Activated CD8-positive, alpha-beta memory T cell treated with anti-CD3 and anti-CD28 coated beads, Interleukin-2, amount 50 U/mL, for 24 hours (primary cell): ENCODE measurements around the gene RPL37A.

Source experiments
- DNase-seq: peaks from one replicate; pipeline ENCODE4 v3.0.0-alpha.2; 2020; ENCODE audit errors: extremely low read depth

The RPL37A gene

DNA sequence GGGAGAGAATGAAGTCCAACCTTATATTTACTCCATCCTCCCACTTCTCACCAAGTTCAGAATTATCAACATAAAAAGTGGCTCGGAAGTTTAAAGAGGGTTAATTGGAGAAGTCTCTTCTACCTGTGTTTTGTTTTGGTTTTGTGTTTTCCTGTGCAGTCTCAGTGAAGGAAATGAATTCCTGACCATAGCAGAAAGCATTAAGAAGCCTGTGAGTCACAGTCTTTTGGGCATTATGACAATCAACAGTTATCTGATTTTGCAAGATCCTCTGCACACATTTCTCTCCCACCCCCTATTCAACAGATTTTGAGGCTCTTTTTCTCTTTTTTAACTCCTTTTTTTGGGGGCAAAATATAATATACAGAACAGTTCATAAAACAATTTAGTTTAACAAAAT lies 8.6 kb upstream of the RPL37A start:
- no peak for DNase-seq

DNA sequence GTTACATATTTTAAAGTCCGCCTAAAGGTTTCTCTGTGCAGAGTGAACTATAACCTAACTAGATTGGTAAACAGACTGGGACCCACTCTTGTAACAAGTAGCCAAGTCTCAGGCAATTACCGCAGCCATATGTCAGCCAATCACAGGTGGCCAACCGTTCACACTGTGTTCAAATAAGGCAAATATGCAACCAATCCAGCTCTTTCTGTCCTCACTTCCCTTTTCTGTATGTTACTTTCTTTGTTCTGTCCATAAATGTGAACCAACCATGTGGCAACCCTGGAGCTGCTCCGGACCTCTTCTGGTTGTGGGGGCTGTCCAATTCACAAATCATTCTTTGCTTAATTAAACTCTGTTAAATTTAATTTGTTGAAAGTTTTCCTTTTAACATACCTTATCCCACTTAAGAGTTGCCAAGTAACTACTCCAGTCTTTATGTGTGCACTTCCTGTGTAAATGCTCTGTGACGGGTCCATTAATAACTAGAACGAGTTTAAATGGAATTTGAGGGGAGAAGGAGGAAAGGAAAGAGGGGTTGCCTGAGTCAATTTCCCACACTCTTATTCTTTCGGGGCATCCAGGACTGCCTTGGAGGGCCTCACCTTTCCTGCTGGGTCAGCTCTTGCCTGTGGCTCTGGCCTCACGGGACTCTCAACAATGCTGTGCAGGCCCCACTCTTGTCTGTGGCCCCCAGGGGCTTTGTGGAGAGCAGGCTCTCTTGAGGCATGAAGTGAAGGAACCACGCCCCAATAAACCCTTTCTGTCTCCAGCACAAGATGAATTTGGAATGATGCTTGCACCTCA lies 6.6 kb upstream of the RPL37A start:
- no peak for DNase-seq

DNA sequence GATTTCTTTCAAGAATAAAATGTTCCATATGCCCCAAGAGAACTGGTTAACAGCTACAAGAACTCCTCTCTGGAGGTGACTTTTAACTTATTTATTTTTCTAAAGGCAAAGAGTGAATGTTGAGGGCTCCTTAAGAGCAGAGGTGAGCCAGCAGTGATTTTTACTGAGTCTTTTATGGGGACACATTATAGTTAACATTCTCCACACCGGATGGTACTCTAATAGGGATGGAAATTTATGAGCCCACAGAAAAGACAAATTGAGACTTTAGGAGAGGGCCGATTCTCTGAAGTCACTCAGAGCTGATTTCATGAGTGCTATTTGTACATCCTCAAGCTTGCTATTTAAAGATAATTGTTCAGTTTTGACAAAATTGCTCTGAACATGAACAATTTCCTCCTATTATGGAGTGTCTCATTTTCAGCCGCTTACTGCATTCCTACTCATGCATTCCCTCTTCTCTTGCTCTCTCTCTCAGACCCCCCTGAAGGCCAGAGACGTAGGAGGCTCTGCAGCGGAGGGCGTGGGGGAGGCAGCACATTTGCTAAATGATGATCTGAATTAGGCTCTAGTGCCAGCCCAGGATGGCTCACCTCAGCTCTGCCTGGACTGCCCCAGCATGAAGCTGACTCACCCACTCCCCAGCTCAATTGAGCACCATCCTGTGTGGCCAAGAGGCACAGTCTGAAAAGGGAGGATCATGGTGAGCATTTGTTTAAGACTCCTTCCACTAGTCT lies 5.9 kb upstream of the RPL37A start:
- DNase-seq: no peak

DNA sequence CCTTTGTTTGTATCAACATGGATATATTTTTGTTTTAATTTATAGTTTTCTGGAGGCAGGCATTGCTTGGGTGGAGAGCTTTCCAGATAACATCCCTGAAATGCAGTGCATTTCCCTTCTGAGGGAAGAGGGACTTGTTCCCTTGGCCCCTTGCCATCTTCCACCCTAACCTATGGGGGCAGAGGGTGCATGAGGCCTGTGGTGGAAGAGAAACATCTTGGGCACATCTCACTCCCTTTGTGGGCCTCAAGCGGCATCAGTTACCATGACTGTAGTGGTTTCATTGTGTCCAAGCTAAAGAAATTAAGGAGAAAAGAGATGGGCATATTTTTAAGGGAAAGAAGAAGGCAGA lies 5.3 kb upstream of the RPL37A start:
- DNase-seq: no peak

DNA sequence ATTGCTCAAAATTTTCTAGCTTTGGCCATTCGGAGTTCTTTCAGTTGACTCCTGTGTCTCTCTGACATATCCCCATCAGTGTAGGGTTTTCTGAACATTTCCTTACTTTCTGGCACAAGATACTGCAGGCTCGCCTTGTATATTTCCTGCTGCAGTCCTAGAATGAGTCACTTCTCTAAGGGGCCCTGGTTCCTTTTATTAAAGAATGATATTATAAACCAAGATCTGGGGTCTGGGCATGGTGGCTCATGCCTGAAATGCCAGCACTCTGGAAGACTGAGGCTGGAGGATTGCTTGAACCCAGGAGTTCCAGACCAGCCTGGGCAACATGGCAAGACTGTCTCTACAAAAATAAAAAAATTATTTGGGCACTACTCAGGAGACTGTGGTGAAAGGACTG lies 3.0 kb upstream of the RPL37A start:
- DNase-seq: no peak

DNA sequence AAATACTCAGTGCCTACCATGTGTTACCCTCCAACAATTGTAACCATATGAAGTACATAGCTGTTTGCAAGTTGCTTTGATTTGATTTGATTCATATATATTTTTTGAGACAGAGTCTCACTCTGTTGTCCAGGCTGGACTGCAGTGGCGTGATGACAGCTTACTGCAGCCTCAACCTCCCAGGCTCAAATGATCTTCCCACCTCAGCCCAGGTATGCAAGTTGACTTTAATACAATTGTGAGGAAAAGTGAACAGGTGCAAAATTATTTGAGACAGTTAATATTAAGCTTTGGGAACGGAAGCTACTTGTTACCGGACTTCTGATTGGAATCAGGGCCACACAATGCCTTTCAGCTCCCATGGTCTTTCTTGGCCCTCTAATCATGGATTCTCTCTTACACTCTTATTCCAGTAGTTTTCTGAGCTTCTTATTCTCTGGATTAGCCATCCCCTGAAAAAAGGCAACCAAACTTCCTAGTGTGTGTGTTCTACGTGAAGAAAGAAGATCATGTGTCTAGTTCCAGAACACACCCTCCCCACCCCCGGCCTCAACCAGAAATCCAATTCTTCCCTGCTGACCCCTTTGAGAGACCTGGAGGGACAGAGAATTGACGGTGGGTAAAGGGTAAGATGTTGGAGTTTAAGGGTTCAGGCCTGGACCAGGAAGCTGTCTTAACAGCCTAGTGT lies 1.1 kb upstream of the RPL37A start:
- DNase-seq: no peak

DNA sequence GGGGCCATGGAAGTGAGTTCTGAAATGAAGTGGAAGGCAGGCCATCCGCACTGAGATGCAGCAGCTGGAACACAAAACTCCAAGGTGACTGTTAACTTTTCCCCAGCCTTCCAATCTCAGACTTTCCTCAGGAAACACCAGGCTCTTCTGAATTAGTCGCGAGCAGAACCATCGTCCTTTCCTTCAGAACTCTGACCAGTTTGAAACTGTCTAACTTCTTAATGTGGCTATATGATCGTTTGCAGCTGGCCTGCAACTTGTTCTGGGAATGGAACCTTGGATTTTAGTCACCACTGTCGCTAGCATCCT lies 620 bp upstream of the RPL37A start:
- no peak for DNase-seq

DNA sequence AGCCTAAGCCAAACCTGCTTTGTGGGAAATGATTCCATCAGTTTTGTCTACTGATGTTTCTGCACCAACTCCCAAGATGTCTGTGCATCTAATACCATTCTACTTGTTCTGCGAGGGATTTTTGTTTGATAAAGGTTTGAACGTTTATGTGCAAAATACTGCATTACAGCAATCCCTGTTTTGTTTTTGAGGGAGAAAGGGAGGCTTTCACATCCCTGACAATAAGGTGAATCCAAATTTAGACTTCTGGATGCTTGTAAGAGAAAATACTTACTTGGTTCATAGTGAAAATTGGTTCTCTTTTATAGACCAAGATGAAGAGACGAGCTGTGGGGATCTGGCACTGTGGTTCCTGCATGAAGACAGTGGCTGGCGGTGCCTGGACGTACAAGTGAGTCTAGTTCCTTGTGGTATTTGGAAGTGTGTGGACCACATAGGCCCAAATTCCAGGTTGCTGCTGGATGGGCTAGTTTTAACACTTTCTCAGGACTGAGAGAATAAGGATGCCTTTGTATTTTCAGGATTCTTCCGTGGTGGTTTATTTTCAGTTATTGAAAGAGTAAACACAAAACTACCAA lies 1.1 kb downstream of the RPL37A start:
- no peak for DNase-seq

DNA sequence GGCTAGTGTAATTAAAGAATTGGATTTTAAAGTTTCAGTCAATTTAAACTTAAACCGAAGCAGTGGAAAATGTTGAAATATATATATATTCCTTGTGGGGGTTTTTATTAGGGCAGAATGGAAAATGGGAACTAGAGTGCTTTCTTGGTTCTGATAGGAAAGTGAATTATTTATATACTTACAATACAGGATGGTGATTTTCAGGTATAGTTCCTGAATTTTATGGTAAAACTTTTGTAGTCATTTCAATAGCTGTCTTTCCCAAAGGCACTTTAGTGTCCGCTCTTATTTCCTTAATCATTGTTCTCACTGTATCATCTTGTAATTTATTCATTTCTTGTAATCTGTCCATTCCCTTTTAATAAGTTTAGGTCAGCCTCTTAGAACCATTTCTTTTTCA lies 1.9 kb downstream of the RPL37A start:
- no peak for DNase-seq

DNA sequence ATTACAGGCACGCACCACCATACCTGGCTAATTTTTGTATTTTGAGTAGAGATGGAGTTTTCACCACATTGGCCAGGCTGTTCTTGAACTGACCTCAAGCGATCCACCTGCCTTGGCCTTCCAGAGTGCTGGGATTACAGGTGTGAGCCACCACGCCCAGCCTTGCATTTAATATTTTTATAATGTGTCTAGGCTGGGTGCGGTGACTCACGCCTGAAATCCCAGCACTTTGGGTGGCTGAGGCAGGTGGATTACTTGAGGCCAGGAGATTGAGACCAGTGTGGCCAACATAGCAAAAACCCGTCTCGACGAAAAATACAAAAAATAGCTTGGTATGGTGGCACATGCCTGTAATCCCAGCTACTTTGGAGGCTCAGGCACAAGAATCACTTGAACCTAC lies 3.2 kb downstream of the RPL37A start:
- DNase-seq: no peak

DNA sequence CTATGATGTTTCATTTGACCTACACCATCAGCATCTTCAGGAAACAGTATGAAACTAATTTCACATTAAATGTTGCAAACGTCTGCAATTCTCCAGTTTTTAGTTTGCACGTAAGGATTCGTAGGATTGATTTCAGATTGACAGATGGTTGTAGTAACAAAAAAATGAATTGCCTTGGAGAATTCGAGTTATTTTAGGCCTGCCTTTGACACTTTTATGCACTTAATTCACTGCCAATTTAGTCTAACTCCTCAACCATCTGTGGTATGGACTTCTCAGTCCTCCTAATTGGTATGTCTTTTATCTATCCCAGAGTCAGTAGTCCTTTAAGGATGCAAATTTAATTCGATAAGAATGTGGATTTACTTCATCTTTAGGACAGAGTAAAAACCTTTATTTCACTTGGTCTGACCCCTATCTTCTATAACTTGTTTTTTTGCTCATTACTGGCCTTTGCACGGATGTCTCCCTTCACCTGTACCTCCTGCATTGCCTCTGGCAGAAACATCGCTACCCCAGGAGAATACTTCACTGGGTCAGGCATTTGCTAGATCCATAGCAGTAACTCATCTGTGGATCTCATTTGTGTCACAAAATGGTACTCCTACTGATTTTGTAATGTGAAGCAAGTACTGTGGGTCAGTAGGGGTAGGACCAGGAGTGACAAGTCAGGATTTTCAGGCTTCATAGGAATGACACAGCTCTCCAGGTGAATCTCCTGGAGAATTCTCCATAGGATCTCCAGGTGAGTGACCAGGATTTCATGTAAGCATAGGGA lies 3.9 kb downstream of the RPL37A start:
- no peak for DNase-seq

DNA sequence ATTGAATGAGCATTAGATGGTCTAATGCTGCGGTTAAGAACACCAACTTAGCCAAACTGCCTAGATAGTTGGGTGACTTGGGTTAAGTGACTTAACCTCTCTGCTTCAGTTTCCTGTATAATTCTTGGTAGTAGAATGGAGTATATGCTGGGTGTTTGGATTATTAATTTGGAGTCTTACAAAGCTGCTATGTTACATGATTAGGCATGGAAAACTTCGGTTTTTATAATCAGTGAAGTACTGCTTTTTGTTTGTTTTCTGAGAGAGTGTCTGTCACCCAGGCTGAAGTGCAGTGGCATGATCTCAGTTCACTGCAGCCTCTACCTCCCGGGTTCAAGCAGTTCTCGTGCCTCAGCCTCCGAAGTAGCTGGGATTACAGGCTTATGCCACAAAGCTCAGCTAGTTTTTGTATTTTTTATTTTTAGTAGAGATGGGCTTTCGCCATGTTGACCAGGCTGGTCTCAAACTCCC lies 4.5 kb downstream of the RPL37A start:
- DNase-seq: no peak

DNA sequence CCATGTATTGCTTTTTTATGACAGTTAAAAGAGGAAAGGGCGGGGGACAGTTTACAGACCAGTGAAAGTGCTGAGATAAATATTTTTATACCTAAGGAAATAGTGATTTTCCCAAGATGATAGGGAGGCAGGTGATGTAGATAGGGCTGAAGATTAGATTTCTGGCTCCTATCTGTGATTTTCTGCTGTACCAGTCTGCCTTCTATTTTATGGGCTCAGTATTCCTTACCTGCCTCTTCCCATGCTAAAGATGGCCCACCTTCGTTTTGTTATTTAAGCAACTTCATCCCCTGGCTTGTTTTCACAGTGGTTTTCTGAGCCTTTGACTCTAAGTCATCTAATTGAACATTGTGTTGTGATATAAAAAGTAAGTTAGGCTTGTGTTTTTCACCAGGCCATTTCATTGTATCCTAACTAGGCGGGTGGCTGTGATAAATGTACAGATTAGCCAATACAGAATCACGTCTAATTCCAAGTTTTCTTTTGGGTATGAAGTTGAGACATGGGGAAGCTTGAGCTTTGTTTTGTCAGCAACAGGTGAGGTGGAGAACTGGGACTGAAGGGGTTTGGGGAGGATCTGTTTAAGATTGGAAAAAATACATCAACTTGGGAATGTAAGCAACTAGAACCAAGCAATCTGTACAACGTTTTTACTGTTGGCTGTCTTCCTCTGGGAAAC lies 5.2 kb downstream of the RPL37A start:
- DNase-seq: no peak

DNA sequence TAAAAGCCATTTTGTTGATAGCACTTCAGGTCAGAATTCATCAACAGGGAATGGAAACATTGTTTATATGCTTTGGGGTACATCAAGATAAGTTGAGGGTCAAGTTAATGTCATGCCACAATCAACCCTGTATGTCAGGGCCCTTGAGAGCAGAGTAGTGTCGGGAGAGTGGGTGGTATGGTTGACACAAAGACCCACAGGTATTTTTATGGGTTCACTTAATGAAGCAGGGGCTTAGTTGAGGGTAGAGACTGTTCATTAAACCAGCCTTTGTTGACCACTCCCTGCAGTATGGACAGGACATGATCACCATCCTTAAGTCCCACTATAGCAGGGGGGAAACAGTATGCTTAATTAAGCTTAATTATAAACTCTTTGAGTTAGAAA lies 5.7 kb downstream of the RPL37A start:
- no peak for DNase-seq

DNA sequence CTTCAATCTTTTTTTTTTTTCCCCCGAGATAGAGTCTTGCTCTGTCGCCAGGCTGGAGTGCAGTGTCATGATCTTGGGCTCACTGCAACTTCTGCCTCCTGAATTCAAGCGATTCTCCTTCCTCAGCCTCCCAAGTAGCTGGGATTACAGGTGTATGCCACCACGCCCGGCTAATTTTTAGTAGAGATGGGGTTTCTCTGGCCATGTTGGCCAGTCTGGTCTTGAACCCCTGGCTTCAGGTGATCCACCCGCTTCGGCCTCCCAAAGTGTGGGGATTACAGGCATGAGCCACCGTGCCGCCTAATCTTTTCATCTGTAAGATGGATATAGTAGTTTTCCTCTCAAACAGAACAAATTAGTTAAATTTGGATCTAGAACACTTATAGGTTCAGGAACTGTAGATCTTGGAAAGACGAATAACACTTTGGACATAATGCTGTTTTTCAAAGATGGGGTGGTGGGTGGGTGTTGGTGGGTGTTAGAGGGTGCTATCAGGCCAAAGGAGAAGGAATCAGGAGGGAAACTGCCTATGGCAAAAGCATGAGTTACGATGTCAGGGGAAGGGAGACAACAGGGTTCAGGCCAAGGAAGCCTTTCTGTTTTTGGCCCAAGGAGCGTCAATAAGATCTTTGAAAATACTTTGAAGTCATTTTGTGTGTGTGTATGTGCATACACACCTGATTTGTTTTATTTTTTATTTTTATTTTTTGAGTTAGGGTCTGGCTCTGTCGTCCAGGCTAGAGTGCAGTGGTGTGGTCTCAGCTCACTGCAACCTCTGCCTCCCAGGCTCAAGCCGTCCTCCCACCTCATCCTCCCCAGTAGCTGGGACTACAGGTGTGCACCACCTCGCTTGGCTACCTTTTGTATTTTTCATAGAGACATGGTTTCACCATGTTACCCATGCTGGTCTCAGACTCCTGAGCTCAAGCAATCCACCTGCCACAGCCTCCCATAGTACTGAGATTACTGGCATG lies 6.8 kb downstream of the RPL37A start:
- no peak for DNase-seq

DNA sequence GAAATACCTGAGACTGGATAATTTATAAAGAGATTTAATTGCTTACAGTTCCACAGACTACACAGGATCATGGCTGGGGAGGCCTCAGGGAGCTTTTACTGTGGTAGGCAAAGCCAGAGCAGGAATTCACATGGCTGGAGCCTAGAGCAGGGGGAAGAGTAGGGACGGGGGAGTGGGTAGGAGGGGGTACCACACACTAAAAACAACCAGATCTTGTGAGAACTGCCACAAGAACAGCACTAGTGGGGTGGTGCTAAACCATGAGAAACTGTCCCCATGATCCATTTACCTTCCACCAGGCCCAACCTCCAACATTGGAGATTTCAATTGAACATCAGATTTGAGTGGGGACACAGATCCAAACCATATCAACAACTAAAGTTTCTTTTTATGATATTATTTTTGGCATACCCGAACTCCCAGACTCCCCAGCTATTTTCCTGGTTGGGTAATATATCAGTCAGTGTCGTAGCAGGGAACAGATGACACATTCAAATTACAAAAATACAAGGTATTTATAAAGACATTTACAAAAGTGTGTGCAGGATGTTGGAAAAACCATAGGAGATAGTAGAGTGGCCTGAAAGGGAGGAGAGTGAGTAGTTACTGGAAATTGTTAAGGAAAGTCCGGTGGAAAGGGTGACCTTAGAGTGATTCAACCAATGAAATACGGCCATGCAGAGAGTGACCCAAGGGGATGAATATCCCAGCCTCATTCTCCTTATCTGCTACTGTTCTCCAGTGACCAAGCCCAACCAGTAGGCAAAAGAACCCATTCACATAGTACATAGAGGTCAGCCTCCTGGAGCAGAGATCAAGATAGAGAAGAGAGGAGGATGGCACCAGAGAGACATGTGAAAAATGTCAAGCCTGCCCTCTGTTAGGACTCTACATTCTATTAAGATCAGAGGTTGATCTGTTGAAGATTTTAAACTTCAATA lies 8.8 kb downstream of the RPL37A start:
- DNase-seq: no peak

DNA sequence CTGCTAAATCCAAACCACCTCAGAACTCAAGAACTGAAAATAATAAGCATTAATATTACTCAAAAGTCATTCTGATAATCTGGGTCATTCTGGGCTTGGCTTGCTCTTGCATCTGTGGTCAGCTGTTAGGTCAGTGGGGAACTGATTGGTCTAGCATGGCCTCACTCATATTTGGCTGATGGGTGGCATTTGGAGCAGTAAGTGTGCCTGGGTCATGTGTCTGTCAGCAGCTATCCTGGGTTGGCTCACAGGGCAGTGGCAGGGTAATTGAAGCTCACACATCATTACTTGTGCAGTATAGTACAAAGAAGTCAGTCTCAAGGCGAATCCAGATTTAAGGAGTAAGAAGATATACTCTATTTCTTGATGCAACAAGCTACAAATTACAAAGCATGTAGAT lies 9.6 kb downstream of the RPL37A start:
- DNase-seq: no peak

DNA sequence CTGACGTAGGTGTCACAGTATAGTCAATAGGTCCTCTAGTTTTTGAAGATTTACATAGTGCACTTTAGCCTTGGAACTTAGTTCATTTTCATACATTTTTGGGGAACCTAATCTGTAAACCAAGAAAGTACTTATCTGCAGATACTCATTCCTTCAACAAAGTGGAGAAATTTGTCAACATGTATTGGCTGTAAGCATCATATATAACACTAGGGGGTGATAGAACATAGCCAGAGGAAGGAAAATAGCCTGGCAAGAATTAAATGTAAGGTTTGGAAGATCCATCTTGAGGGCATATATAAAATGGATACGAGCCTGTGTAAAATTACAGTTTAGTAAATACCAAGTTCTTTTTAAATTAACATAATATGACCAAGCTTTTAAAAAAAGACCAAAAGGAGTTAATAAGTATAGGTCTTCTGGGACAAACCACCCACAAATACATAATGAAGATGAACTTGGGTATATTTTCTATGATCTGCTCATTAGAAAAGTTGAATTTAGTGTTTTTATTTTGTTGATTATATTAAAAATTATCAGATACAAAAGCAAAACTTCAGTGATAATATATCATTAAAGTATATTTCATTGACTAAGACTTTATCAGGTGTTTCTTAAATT lies 18.2 kb downstream of the RPL37A start:
- no peak for DNase-seq
